ENCODE results near the gene APOF. TPM values are rescaled to one million over a fixed set of nuclear protein-coding genes. Genes with fewer than 3 reads are reported as not detected.

Gene APOF
- total and polyA plus RNA-seq, 2 of the 8 experiments (the other 6 are each of a cell fraction or from before 2014, with no cell fraction given), result not detected

DNA sequence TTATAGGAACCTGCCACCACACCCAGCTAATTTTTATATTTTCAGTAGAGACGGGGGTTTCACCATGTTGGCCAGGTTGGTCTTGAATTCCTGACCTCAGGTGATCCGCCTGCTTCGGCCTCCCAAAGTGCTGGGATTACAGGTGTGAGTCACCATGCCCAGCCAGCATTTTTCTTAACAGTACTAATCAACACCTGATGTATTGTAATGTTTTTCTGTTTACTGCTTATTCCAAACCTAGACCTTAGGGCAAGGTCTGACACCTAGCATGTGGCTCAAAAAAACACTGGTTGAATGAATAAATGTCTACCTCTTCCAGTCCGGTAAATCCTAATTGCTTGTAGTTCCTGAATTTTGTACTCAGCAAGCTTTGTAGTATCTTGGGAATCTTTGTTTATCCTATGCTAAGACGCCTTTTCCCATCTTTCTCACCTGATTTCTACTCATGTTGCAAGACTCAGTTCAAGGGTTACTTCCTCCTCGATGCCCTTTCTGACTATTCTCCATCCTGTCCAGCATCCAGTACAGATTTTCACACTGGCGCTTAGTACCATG lies 31.6 kb downstream of the APOF start (continued):
- TF ChIP-seq SP4 (IDR thresholded peaks at IDR 0.05; ENCODE audit: low read length), result no peak
- TF ChIP-seq CBX5 (IDR thresholded peaks at IDR 0.05; ENCODE audit: low read depth, low read length), result no peak
- no peak for TF ChIP-seq SP1 (IDR thresholded peaks at IDR 0.05; ENCODE audit: low read depth, low read length)
- no peak for TF ChIP-seq SAP30 (IDR thresholded peaks at IDR 0.05; ENCODE audit: insufficient read depth, insufficient replicate concordance, low read length)
